Superior temporal gyrus (tissue), 1 donor: ENCODE measurements around the gene SPATA24.
A peak's percentile ranks its signal among the peaks of the same experiment; 100 is the strongest.
"Not testable (repeated sequence)": the region's sequence is repeated elsewhere in the genome, so short reads cannot be mapped to it uniquely, and the experiment has no call there.

Experiments used
- DNase-seq: peaks from one replicate; pipeline ENCODE4 v3.0.0-alpha.2; 2016; ENCODE audit errors: extremely low spot score

SPATA24 gene

GRCh38 chr5:139417214-139417613 is 13.3 kb upstream of the SPATA24 start:
- DNase-seq = peak; percentile 73

GRCh38 chr5:139416651-139417050 is 12.8 kb upstream of the SPATA24 start:
- DNase-seq = no peak

DNA sequence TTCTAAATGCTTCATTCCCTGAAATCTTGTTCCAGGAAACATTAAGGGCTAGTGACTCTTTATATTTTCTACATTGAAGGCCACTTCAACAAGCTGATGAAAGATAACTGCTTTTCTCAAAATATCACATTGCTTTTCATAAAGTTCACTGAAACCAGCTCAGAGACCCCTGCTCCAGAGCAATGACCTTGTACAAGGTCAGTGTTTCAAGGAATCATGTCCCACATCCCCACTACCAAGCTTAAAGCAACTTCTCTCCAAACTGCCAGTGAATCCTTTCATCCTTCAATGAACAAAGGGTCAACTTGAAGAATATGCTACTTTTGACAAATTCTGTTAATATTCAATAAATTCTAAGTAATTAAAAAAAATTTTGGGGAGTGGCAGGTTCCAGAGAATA is 12.0 kb upstream of the SPATA24 start:
- DNase-seq = no peak

DNA sequence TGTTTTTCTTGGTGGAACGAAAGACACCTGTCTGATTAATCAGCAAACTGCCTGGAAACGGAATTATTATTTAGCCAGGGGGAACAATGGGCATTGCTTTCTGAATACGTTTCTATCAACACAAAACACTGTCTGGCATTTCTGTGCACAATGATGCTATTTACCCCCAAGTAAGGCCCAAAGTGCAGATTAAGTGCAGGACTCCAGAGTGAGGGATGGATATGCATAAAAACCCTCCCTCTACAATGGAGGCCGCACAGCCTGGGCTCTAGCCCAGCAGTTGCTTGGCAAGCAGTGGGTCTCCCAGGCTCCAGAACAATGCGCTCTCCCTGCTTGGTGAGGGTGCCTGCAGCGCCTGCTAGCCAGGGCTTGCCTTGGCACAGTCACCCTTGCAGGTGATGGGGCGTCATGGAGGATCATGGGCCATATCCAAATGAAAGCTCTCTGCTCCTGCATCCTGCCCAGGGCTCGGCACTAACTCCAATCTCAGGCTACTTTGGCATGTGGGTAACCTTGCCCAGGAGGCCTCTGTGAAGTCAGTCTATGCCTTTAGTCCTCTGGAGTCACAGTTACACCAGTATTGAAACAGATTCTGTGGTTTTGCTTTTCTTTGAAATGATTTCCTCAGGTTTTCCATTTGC is 11.5 kb upstream of the SPATA24 start:
- DNase-seq = peak; percentile 88

DNA sequence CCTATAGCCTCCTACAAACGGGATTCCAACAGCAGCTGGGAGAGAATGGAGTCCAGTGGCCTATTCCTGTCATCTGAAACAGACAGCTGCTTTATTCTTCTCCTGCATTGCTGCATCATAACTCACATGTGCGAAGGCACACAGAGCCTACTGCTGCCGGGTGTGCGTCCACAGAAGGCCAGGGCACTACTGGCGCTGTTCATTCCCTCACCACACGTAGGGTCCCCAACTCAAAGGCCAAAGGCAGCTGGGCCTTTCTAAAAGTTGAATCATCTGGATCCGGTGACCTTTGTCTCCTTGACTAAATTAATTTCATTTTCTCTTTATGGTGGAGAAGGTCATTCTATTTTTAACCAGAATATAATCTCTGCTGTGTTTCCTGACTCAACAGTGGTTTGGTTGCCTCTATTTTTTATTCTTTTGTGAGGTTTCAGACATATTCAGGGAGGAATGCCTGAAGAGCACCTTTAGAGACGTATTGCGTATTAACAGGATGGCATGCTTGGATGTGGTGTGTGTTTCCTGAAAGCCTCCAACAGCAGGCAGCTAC is 10.8 kb upstream of the SPATA24 start:
- peak; percentile 71 for DNase-seq

GRCh38 chr5:139413963-139414362 is 10.1 kb upstream of the SPATA24 start:
- DNase-seq = no peak

- no peak for DNase-seq
These were observed 9.3 kb upstream of the SPATA24 start for GRCh38 chr5:139413153-139413552.

GRCh38 chr5:139410993-139411828 is 7.3 kb upstream of the SPATA24 start:
- DNase-seq = peak; percentile 63

DNA sequence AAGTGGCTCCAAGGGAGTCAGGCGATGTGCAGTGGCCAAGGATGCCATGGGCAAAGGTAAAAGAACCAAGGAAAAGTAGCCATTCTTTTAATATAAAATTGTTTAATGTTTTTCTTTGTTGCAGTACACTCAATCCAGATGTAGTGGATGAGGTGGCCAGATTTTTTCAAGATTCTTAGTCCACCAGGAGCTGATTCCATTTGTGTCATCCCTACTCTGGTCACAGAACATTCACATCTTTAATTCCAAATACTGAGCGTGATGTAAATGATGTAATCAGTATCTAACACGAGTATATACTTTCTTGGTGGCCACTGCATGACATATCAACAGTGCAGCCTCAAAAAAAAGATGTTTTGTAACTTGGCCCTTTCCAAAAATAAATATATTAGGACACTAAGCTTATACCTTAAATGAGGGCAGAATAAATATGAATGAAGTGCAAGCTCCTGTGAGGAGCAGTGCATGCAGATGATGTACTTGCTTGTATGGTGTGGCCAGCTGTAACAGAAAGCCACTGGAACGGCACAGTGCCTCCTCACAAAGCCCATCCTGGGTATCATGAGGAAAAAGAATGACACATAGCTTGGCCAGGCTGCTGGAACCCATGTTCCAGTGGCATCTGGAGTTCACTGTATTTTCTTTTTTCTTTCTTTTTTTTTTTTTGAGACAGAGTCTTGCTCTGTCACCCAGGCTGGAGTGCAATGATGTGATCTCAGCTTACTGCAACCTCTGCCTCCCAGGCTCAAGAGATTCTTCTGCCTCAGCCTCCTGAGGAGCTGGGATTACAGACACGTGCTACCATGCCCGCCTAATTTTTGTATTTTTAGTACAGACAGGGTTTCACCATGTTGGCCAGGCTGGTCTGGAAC is 6.5 kb upstream of the SPATA24 start:
- DNase-seq = peak; percentile 43

DNA sequence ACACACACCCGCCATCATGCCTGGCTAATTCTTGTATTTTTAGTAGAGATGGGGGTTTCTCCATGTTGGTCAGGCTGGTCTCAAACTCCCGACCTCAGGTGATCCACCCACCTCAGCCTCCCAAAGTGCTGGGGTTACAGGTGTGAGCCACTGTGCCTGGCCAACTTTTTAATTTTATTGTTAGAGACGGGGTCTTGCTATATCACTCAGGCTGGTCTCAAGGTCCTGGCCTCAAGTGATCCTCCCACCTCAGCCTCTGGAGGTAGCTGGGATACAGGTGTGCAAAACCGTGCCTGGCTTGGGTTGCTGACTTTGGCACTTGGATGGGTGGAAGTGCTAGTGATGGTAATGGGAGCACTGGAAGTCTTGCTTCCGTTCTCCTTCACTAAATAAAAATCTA is 5.2 kb upstream of the SPATA24 start:
- not testable (repeated sequence) for DNase-seq

- no peak for DNase-seq
These were observed 4.3 kb upstream of the SPATA24 start for GRCh38 chr5:139408191-139408590.

- DNase-seq = no peak
These were observed 3.6 kb upstream of the SPATA24 start for GRCh38 chr5:139407517-139407916.

- no peak for DNase-seq
These were observed 3.1 kb upstream of the SPATA24 start for GRCh38 chr5:139406963-139407362.

DNA sequence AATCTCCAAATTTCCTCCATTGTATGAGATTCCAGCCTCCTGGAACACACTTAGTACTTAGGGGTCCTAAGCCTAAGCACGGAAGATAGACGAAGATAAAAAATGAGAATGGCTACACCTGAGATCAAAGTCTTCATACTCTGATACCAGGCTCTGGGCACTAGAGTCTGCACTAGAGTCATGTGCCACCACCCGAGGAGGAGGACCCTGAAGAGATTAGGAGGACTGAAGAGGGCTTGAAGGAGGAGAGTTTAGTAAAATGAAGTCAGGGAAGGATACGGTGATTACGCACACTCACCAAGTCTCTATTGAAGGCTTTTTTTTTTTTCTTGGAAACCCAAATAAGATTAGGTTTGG is 573 bp upstream of the SPATA24 start:
- no peak for DNase-seq

DNA sequence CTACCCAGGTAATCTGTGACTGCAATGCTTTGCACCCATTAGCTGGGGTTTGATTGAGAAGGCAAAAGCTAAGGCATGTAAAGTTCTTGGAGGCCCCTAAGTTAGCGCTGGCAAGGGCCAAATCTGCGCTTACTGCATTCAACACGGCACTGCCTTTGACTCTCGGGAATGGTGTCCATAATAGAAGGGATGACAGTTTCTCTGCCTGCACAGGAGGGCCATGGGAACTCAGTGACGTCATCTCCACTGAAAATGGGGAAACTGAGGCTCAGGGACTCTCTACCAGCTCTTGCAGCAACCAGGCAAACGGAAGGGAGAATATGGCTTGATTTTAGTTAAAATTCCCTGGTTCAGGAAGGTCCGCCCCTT is 487 bp downstream of the SPATA24 start:
- no peak for DNase-seq

GRCh38 chr5:139402561-139403158 is 1.2 kb downstream of the SPATA24 start:
- no peak for DNase-seq

- DNase-seq = no peak
These were observed 2.3 kb downstream of the SPATA24 start for GRCh38 chr5:139401546-139401945.

DNA sequence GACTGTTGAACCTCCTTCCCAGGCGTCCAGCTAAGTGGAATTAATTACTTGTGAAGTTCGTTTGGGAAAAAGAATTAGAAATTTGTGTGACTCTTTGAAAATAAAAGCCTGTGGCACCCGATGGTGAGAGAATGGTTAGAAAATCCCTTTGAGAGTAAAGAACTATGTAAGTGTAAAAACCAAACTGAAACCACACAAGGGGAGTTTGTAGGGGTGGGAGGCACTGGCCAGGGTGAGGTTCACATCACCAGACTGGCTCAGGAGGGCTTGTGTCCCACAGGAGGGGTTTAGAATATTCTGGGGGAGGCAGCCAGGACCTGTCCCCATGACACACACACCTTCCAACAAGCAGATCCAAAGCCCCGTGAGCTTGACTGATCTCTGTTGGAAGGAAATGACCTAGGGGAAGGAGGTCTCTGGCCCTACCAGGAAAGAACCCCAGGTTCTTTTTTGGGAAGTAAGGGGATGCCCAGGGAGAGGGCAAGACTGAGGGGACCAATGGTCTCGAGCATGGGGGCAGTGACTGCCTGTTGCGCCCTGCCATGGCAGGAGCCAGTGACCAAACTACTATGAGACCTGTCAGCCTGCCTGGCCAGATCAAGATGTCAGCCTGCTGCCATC is 4.3 kb downstream of the SPATA24 start:
- DNase-seq = no peak

DNA sequence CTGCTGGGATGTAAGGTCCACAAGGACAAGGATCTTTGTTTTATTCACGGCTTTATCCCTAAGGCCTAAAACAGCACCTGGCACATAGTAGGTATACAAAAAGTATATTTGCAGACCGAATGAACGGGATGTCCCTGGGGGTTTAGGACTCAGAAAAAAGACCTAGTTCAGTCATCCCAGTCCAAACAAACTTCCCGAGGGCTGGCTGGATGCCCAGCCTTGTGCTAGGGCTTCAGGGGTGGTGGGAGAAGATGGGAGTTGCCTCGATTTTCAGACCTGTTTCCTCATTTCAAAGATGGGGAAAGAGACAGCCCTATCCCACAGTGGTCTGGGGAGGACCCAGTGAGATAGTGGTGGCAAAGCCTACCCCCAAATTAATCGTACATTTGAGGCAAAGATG is 6.0 kb downstream of the SPATA24 start:
- no peak for DNase-seq

- DNase-seq = no peak
These were observed 7.2 kb downstream of the SPATA24 start for GRCh38 chr5:139396691-139397090.
